Measurements from ENCODE around the gene BLM. TPM values are rescaled to one million over a fixed set of nuclear protein-coding genes. Genes with fewer than 3 reads are reported as not detected.

BLM gene
- total RNA-seq, 4 donors from 2014 or later, result 0.29 to 5.0 (median 0.48) TPM

GRCh38 chr15:90765531-90765930 lies 48.4 kb downstream of the BLM start:
- intact Hi-C loops (cut with DNase I; ENCODE audit: low total_unique reads), result no loop called here
- H3K4me1 ChIP-seq, result no peaks in the 10 kb centered on the region

GRCh38 chr15:90765966-90766365 lies 48.8 kb downstream of the BLM start:
- Histone ChIP-seq H3K4me3 (no peak overlapping the region), H3K27ac (no peak overlapping the region), H3K36me3 (no peaks in the 10 kb centered on the region), H3K27me3 (no peaks in the 10 kb centered on the region), H3K9me3 (no peaks in the 10 kb centered on the region), H3K4me1 (no peaks in the 10 kb centered on the region)
- intact Hi-C loops (cut with DNase I; ENCODE audit: low total_unique reads), result no loop called here
- no peak for DNase-seq
- TF ChIP-seq POLR2A (IDR thresholded peaks at IDR 0.05), result no peak
- no peak for TF ChIP-seq CTCF (IDR thresholded peaks at IDR 0.05)

More at GRCh38 chr15:90765531-90765930, 48.4 kb downstream of the BLM start:
- no peak for DNase-seq
- H3K27ac ChIP-seq, result no peak overlapping the region
- TF ChIP-seq CTCF (IDR thresholded peaks at IDR 0.05), result no peak
- TF ChIP-seq POLR2A (IDR thresholded peaks at IDR 0.05), result no peak
- no peaks in the 10 kb centered on the region for H3K9me3 ChIP-seq
- H3K4me3 ChIP-seq, result no peak overlapping the region
- no peaks in the 10 kb centered on the region for H3K27me3 ChIP-seq
- no peaks in the 10 kb centered on the region for H3K36me3 ChIP-seq

- Histone ChIP-seq H3K4me1 (no peaks in the 10 kb centered on the region), H3K4me3 (no peak overlapping the region), H3K27me3 (no peaks in the 10 kb centered on the region), H3K36me3 (no peaks in the 10 kb centered on the region), H3K27ac (no peak overlapping the region), H3K9me3 (no peaks in the 10 kb centered on the region)
- TF ChIP-seq CTCF (IDR thresholded peaks at IDR 0.05) (no peak), POLR2A (IDR thresholded peaks at IDR 0.05) (no peak)
- intact Hi-C loops (cut with DNase I; ENCODE audit: low total_unique reads), result no loop called here
- DNase-seq, result no peak
Measured at GRCh38 chr15:90769375-90769774, 52.2 kb downstream of the BLM start.

- Histone ChIP-seq H3K27ac (no peak overlapping the region), H3K27me3 (no peaks in the 10 kb centered on the region), H3K9me3 (no peaks in the 10 kb centered on the region), H3K4me1 (no peaks in the 10 kb centered on the region), H3K36me3 (no peaks in the 10 kb centered on the region), H3K4me3 (no peak overlapping the region)
- intact Hi-C loops (cut with DNase I; ENCODE audit: low total_unique reads), result no loop called here
- no peak for TF ChIP-seq CTCF (IDR thresholded peaks at IDR 0.05)
- no peak for TF ChIP-seq POLR2A (IDR thresholded peaks at IDR 0.05)
- DNase-seq, result no peak
Measured at GRCh38 chr15:90773485-90773884, 56.3 kb downstream of the BLM start.

GRCh38 chr15:90774731-90775514 lies 57.8 kb downstream of the BLM start:
- no peaks in the 10 kb centered on the region for H3K9me3 ChIP-seq
- no peak overlapping the region for H3K27ac ChIP-seq
- H3K27me3 ChIP-seq, result no peaks in the 10 kb centered on the region
- no peak overlapping the region for H3K4me3 ChIP-seq
- intact Hi-C loops (cut with DNase I; ENCODE audit: low total_unique reads), result no loop called here
- no peaks in the 10 kb centered on the region for H3K4me1 ChIP-seq
- DNase-seq, result no peak
- TF ChIP-seq POLR2A (IDR thresholded peaks at IDR 0.05) (no peak), CTCF (IDR thresholded peaks at IDR 0.05) (no peak)
- no peaks in the 10 kb centered on the region for H3K36me3 ChIP-seq
